HG02870 (cell line): ENCODE measurements around the gene MAP3K21.

Experiments
- ATAC-seq: cut with Tn5 transposase; IDR thresholded peaks from one replicate; pipeline ENCODE4 v1.9.1; 2021; ENCODE audit warnings: mild to moderate bottlenecking, moderate library complexity; ENCODE audit not compliant: unreplicated experiment

The MAP3K21 gene

DNA sequence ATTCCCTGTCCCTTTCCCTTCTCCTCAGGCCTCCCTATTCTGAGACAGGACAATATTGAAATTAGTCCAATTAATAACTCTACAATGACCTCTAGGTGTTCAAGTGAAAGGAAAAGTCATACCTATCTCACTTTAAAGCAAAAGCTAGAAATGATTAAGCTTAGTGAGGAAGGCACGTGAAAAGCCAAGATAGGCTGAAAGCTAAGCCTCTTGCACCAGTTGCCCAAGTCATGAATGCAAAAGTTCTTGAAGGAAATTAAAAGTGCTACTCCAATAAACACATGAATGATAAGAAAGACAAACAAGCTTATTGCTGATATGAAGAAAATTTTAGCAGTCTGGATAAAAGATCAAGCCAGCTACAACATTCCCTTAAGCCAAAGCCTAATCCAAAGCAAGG, 3.8 kb upstream of the MAP3K21 start:
- no peak for ATAC-seq

DNA sequence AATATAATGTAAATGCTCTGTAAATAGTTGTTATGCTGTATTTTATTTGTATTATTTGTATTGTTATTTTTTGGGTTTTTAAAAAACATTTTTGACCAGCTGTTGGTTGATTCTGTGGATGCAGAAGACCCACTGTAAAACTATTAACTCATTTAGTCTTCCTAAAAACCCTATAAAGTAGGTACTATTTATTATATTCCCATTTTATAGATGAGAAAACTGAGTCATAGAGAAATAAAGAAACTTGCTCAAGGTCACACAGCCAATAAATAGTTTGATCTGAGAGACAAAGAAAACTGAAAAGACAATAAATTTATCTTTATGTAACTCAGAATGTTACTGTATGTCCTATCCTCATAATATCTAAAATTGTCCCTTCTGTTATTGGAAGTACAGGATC, 1.2 kb upstream of the MAP3K21 start:
- ATAC-seq: no peak

DNA sequence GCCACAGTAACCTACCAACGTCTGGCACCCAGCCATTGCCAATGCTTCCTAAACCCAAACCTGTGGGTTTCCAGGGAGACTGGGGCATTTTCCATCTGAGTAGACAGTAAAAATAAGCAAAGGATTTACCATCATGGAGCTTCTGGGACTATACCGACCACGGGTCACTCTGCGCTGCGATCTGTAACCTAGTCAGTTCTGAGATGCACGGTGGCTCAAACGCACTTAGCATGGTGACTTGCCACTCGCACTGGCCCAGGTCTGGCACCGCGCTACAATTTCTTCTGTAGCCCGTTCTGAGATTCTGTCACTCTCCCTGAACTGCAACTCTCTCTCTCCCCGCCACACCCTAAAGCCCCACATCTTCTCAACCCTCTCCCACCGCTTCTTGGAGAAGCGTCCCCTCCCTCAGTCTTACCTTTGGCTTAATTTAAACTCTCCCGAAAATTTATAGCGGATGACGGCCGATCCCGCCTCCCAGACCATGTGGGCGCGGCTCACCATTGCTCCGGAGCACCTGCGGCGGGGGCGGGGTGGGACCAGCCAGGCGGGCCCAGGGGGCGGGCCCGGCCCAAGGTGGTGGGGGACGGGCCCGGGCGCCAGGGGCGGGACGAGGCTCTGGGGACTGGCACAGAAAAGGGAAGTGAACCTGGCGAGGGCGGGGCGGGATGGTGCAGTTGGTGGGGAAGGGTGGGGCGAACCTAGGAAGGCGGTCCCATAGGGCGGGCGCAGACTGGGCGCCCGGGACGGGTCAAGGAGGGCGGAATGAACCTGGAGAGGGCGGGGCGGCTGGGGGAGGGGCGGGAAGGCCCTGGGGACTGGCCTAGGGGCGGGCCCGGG, 493 bp upstream of the MAP3K21 start:
- ATAC-seq: peak; percentile 78

DNA sequence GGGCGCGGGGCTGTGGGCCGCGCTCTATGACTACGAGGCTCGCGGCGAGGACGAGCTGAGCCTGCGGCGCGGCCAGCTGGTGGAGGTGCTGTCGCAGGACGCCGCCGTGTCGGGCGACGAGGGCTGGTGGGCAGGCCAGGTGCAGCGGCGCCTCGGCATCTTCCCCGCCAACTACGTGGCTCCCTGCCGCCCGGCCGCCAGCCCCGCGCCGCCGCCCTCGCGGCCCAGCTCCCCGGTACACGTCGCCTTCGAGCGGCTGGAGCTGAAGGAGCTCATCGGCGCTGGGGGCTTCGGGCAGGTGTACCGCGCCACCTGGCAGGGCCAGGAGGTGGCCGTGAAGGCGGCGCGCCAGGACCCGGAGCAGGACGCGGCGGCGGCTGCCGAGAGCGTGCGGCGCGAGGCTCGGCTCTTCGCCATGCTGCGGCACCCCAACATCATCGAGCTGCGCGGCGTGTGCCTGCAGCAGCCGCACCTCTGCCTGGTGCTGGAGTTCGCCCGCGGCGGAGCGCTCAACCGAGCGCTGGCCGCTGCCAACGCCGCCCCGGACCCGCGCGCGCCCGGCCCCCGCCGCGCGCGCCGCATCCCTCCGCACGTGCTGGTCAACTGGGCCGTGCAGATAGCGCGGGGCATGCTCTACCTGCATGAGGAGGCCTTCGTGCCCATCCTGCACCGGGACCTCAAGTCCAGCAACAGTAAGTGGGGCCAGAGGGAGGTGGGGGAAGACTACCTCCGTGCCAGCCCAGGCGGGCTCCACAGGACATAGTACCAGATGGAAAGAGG, 808 bp downstream of the MAP3K21 start:
- ATAC-seq: peak; percentile 21

DNA sequence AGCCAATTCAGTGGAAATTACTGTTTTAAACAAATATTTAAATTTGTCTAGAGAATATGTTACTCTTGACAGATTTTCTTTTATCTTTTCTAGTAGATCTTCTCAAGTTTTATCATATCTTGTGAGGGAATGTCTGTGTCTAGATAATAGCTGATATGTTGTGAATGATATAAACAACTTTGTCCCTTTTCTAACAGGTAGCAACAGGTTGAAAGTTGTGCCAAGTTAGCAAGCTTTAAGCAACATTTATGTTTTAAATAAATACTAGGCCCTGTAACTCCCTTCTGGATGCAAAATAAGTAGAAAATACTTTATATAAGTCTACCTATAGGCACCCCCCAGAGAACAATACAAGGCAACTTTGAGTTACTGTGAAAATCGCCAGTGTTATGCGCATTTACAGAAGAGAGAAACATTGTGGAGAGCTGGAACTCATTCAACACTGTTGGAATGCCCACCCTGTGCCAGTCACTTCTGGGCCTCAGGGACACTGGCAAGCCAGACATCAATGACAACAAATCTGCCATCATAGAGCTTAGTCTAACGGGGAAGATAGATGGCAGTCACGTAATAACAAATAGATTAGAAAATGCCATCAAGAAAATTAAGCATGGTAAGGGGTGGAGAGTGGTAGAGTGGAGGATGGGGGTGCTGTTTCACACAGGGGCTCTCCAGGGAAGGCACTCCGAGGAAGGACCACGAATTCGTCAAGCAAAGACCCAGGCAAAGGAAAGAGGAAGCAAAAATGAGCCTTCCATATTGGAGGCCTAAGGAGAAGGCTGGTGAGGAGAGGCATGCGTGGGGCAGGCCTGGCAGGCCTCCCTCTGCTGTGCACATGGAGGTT, 4.4 kb downstream of the MAP3K21 start:
- no peak for ATAC-seq

DNA sequence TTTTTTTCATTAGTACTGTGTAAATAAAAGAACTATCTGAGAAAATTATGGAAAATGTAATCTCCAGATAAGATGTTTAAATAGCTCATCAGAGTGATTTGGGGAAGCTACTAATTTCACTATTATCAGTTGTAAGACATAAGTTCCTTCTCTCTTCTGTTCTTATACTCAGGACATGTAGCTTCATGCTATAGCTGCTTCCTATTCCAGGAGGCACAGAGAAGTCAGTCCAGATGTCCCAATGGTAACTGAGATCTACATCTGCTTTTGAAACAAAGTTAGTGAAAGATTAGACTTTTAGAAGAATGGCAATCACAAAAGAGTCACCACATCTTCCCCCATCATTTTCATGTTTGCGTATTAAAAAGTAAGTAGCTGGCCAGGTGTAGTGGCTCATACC, 5.6 kb downstream of the MAP3K21 start:
- ATAC-seq: no peak

DNA sequence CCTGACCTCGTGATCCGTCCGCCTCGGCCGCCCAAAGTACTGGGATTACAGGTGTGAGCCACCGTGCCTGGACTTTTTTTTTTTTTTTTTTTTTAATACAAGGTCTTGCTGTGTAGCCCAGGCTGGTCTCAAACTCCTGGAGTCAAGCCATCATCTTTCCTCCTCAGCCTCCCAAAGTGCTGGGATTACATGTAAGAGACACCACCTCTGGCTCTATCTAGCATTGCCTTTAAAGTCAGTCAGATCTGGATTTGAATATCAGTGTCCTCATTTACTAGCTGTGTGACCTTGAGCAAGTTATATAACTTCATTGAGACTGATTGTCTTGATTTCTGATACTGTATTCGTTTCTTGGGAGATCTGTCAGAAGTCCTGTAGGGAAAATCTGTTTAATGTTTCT, 6.6 kb downstream of the MAP3K21 start:
- ATAC-seq: no peak

DNA sequence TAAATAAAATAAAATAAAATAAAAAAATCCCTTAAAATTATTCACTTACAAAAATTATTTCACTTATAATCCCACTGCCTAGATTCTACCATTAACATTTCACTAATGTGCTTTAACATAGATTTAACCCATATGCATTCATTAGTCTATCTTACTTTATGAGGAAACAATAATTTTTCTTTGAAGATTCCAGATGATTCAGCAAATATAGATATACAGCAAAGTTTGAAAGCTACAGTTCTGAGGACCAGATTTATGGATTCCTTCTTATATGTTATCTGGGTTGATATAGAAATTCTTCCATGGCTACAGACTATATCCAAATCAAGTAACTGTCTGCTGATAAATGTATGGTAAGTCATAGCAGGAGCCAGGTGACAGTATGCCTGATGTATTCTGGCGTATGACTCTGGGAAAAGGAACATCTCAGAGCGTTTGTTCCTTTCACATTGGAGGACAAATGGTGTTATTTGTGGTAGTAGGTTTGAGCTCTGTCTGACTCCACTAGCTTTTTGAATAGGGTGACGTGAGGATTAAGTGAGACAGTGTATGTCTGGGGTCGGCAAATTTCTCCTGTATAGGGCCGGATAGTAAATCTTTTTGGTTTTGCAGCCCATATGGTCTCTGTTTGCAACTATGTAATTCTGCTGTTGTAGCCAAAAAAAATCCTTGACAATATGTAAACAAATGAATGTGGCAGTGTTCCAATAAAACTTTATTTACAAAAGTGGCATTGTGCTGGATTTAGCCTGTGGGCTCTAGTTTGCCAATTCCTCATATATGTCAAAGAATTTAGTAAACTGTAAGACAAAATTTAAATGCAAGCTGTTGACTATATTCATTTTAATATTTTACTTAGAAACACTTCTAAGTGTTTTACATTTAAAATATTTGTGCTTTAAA, 9.3 kb downstream of the MAP3K21 start:
- no peak for ATAC-seq

DNA sequence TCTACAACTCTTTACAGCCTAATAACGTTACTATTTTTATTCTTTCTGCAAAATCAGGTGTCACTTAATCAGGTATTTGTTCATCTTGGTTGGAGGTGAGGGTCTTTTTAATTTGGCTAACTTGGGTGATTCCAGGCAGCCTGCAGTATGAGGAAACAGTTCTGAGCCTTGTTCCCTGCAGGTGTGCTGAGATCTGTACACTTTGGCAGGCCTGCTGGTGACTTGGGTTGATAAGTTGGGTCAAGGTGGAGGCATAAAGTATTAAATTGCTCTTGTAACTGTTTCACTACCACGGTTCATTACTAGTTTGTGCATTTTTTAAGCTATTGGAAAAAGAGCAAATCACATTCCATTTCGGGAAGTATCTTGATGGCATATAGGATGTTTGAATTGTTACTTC, 10.0 kb downstream of the MAP3K21 start:
- ATAC-seq: no peak

DNA sequence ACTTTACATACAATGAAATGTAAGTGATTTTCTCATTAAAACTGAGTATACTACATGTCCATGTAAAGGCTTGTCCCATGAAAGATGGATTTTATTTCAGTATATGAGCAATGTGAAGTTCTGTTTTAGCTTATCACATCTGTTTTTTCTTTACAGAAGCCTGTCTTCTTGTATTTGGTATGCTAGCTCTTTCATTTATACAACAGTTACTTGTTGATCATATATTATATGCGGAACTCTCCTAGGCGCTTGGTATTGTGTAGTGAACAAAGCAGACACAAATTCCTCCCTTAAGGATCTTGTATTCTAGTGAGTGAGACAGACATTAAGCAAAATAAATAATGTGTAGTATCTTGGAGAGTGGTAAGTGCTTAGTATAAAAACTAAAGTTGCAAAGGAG, 10.6 kb downstream of the MAP3K21 start:
- no peak for ATAC-seq

DNA sequence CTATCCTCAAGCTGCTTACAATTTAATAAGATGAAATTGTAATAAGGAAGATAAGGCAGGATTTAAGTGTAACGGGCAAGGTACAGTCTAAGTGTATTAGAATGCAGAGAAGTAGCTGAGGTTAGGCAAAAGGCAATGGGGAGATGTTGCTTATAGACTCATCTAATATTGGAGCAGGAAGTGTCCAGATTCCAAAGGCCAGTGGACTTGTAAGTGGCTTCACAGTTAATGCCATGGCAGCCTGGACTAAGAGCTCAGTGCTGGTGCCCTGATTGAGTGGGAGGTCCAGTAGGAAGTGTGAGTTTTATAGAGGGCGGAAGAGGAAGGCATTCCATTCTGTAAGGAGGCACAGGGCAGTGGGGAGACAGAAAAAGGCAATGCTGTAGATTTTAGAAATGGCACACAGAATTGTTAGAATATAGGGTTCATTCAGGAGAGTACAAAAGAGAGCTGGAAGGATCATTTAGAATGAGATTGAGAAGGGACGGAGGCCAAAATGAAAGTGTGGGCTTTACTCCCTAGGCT, 12.6 kb downstream of the MAP3K21 start:
- no peak for ATAC-seq

DNA sequence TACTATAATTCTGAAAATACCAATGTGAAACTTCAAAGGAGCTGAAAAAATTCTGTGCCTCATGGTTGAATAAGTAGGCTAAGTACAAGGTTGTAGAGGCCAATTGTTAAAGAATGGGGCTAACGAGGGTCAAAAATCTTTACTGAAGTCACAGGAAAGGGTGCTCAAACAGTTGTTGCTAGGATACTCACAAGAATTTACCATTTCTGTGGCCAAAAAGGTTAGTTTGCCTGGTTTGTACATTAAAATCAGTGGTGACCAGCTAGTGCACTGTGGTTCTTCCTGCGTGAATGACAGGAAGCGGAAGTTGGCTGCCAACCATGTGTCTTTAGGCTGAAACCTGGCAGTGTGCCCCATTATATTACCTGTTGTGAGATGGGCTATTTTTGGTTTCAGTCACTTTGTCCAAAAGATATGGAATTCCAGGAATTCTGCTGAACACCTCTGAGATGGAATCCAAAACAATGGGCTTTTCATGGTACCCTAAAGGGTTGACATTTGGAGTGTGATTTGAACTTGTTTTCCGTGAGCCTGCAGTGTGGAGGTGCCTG, 13.5 kb downstream of the MAP3K21 start:
- no peak for ATAC-seq

DNA sequence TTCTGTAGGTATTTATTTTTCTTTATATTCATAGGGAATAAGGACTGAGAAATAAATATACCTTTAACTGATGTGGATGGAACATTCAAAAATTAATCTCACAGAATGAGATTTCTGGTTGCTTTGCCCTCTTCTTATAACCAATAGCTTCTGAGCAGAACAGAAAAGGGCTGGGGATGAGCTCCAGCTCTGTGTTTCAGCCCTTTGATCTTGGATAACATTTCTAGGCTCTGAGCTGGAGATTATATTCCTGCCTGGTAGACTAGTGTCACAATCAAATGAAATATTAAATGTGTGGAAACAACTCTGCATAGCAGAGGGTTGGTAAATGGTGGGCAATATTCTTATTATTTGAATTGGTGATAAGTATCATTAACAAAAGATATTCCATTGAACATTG, 14.6 kb downstream of the MAP3K21 start:
- no peak for ATAC-seq

DNA sequence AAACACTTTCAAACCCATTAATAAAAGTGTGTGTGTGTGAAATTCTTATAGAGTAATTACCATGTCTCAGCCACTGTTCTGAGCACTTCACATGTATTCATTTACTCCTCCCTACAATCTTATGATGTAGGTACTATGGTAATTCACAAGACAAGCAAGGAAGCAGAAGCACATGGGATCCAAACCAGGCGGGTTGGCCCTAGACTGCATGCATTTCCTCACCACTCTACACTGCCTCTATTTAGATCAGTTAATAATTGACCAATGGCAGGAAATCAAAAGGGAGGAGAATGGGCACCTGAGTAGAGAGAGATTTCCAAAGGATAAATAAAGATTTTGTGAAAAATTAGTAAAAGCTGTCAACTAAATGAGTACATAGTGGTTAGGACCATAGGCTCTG, 15.7 kb downstream of the MAP3K21 start:
- no peak for ATAC-seq

DNA sequence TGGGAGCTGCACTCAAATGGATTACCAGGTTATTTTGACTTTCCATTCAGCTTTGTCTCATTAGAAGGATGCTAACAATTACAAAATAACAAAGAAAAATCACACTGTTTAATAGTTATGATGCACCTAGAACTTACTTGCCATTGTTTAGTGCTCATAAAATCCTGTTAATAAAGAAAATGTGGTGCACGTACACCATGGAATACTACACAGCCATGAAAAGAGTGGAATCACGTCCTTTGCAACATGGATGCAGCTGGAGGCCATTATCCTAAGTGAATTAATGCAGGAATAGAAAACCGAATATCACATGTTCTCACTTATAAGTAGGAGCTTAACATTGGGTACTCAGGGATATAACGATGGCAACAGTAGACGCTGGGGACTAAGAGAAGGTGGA, 19.8 kb downstream of the MAP3K21 start:
- ATAC-seq: no peak

DNA sequence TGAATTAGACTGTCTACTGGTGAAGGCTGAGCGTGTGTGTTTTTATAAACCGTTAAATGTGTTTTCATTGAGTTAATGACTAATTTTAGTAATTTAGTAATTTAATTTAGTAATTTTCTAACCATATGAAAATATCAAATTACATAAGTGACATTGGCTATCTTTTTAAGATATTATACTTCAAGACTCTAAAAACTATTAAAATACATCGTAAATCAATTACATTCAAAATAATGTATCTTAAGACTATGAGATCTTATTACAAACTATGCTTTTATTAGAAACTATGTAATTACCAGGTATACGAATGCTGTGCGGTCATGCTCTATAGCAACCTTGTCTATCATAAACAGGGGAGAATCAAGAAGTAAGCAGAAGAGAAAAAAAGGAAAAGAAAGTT, 21.6 kb downstream of the MAP3K21 start:
- no peak for ATAC-seq

DNA sequence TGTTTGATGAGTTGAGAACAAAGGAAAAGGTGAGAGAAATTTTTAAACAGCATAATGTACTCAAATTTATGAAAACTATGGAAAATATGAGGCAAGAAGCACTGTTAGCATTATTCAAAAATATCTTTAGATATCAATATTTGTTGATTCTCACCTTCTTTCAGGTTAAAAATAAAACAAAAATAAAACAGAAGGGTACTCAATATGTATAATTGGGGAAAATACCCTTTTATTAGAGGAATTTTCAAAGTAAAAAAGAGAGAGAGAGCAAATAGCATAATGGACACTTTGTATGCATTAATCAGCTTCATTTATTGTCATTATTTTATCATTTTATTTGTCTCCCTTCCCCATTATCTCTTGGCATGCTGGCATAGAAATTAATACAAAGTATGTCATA, 27.5 kb downstream of the MAP3K21 start:
- no peak for ATAC-seq

DNA sequence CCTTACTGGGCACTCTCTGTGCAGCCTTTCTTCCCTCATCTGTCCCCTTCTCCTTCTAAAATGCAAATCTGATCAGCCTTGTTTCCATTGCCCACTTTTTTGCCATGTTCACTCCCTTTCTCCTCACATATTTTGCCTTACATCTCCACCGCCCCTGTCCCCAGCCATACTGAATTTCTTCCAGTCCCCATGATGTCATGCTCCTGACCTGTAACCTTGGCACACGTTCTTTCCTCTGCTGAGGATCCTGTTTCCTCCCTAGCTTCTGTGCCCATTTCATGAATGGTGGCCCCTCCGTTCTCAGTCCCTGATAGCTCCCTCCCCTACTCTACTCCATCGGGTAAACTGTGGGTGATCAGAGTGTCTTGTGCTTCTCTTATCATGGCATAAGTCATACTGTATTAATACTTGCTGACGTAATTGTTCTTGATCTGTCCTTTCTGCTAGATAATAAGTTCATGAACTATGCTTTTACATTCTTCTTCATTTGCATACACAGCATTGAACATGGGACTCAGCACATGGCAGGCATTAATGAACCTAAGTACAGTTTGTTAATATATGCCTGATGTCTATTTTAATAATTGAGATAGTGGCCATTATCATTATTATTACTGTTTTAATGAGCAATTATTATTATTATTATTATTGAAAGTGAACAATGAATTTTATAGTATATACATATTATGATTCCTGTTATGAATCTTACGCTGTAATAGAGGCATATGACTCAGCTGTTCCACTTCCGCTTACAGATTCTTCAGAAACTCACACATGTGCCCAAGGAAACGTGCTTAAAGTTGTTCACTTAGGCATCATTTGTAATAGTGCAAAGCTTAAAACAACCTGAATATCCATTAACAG, 28.5 kb downstream of the MAP3K21 start:
- ATAC-seq: no peak

DNA sequence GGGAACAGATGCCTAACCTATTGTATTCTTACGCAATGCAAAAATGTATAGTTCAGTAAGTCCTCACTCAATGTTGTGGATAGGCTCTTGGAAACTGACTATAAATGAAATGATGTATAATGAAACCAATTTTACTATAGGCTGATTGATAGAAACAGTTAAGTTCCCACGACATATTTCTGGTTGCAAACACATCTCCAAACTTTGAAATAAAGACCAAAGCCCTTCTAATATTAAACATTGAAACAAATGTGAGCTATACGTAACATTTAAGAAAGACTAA, 29.1 kb downstream of the MAP3K21 start:
- no peak for ATAC-seq
